GM18907 (cell line): Measurements from ENCODE around the gene NRXN2.
A peak's percentile ranks its signal among the peaks of the same experiment; 100 is the strongest.
"Not testable (repeated sequence)": the region's sequence is repeated elsewhere in the genome, so short reads cannot be mapped to it uniquely, and the experiment has no call there.

Source experiments
- ATAC-seq: cut with Tn5 transposase; IDR thresholded peaks from one replicate; pipeline ENCODE4 v1.9.1; 2021; ENCODE audit warnings: mild to moderate bottlenecking, moderate library complexity; ENCODE audit not compliant: unreplicated experiment

Gene NRXN2

GRCh38 chr11:64677441-64678023 lies 45.5 kb downstream of the NRXN2 start:
- no peak for ATAC-seq

- ATAC-seq, result no peak
Measured at GRCh38 chr11:64676261-64676615, 46.8 kb downstream of the NRXN2 start.

- no peak for ATAC-seq
Measured at GRCh38 chr11:64675450-64676260, 47.3 kb downstream of the NRXN2 start.

- peak; percentile 67 for ATAC-seq
Measured at GRCh38 chr11:64674774-64675173, 48.2 kb downstream of the NRXN2 start.

GRCh38 chr11:64673279-64673678 lies 49.7 kb downstream of the NRXN2 start:
- ATAC-seq, result no peak

GRCh38 chr11:64672875-64673274 lies 50.1 kb downstream of the NRXN2 start:
- no peak for ATAC-seq

- ATAC-seq, result no peak
Measured at GRCh38 chr11:64670975-64671374, 52.0 kb downstream of the NRXN2 start.

GRCh38 chr11:64667154-64667745 lies 55.7 kb downstream of the NRXN2 start:
- ATAC-seq, result no peak

GRCh38 chr11:64665411-64665821 lies 57.6 kb downstream of the NRXN2 start:
- no peak for ATAC-seq

GRCh38 chr11:64664236-64664870 lies 58.6 kb downstream of the NRXN2 start:
- not testable (repeated sequence) for ATAC-seq

- ATAC-seq, result no peak
Measured at GRCh38 chr11:64663656-64664055, 59.3 kb downstream of the NRXN2 start.

GRCh38 chr11:64661614-64662013 lies 61.4 kb downstream of the NRXN2 start:
- ATAC-seq, result no peak

- ATAC-seq, result no peak
Measured at GRCh38 chr11:64661146-64661545, 61.9 kb downstream of the NRXN2 start.

- no peak for ATAC-seq
Measured at GRCh38 chr11:64660706-64661105, 62.3 kb downstream of the NRXN2 start.

GRCh38 chr11:64660205-64660604 lies 62.8 kb downstream of the NRXN2 start:
- ATAC-seq, result no peak

- no peak for ATAC-seq
Measured at GRCh38 chr11:64659417-64660144, 63.4 kb downstream of the NRXN2 start.

- ATAC-seq, result no peak
Measured at GRCh38 chr11:64658265-64658664, 64.7 kb downstream of the NRXN2 start.

GRCh38 chr11:64656862-64657261 lies 66.1 kb downstream of the NRXN2 start:
- no peak for ATAC-seq

- no peak for ATAC-seq
Measured at GRCh38 chr11:64655941-64656601, 66.9 kb downstream of the NRXN2 start.

- ATAC-seq, result no peak
Measured at GRCh38 chr11:64654958-64655541, 67.9 kb downstream of the NRXN2 start.
